PFSK-1 (cell line): ENCODE measurements around the gene FRMPD4.

Experiments used
- FOXP2 ChIP-seq: optimal IDR thresholded peaks from 2 replicates; pipeline ENCODE3; 2011; ENCODE audit warnings: borderline replicate concordance, control low read depth, inconsistent platforms; ENCODE audit not compliant: insufficient read depth; ENCODE audit errors: extremely low read length, extremely low read depth
- POLR2AphosphoS5 ChIP-seq: IDR thresholded peaks from 2 replicates; pipeline ENCODE4 v1.6.1; 2012; ENCODE audit warnings: low read depth, mild to moderate bottlenecking, control low read depth, low read length, moderate library complexity
- REST ChIP-seq, 2 experiments: IDR thresholded peaks; 2 replicates each; pipeline versions ENCODE4 v1.6.1 to v1.8.0; 2011 to 2012; ENCODE audit warnings: low read depth in 2 of 2, low read length in 2 of 2, control low read depth in 1 of 2, inconsistent platforms in 1 of 2, mild to moderate bottlenecking in 1 of 2, moderate library complexity in 1 of 2; ENCODE audit not compliant: insufficient read depth in 1 of 2
- SIN3A ChIP-seq: IDR thresholded peaks from 2 replicates; pipeline ENCODE4 v1.6.1; 2012; ENCODE audit warnings: mild to moderate bottlenecking, low read length, moderate library complexity, borderline replicate concordance; ENCODE audit not compliant: insufficient read depth
- TAF1 ChIP-seq: IDR thresholded peaks from 2 replicates; pipeline ENCODE4 v1.6.1; 2012; ENCODE audit warnings: low read length, control low read depth, borderline replicate concordance; ENCODE audit not compliant: insufficient read depth

FRMPD4 gene

GRCh38 chrX:12446342-12447075 is 308.2 kb downstream of the FRMPD4 start:
- TF ChIP-seq REST (IDR thresholded peaks at IDR 0.05; ENCODE audit: insufficient read depth in 1 of 2, low read depth in 2 of 2, low read length in 2 of 2) (no peak), POLR2AphosphoS5 (no peak), SIN3A (no peak), FOXP2 (no peak), TAF1 (no peak)

- TF ChIP-seq POLR2AphosphoS5 (no peak), FOXP2 (no peak), REST (IDR thresholded peaks at IDR 0.05; ENCODE audit: insufficient read depth in 1 of 2, low read depth in 2 of 2, low read length in 2 of 2) (no peak), SIN3A (no peak), TAF1 (no peak)
These were observed 309.3 kb downstream of the FRMPD4 start for GRCh38 chrX:12447448-12448064.

DNA sequence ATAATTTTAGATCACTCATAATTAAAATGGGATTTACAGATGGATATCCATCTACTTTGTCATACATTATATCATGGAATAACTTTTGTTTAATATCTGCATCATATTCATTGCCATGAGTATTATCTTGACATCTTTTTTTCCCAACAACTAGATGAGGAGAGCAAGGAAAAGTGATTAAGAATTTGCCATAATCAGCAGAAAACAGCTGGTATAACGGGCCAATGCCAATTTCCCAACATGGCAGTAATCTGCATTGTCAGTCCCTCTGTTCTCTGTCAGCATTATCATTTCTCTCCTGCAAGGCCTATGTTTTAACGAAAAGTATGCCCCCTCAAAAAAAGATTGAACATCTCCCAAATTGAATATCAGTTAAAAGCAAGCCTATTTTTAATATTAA is 314.0 kb downstream of the FRMPD4 start:
- no peak for TF ChIP-seq FOXP2
- TF ChIP-seq POLR2AphosphoS5, result no peak
- TF ChIP-seq SIN3A, result no peak
- no peak for TF ChIP-seq REST (IDR thresholded peaks at IDR 0.05; ENCODE audit: insufficient read depth in 1 of 2, low read depth in 2 of 2, low read length in 2 of 2)
- TF ChIP-seq TAF1, result no peak

DNA sequence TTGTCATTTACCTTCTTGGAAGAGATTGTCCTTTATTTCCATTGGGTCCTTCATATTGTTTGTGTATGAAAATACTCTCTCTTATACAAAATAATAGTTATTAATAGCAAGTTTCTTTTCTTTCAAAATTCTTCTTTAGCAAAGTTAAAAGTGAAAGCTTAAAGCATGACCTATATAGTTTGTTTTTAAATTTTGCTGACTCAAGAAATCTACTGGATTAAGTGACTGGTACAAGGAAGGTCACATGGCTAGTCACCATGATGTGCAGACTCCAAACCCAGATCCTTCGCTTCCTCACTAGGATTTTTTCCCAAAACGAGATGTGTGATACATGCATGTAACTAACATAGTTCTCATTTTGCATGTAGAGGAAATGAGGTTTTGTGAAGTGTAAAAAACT is 322.7 kb downstream of the FRMPD4 start:
- TF ChIP-seq SIN3A (no peak), REST (IDR thresholded peaks at IDR 0.05; ENCODE audit: insufficient read depth in 1 of 2, low read depth in 2 of 2, low read length in 2 of 2) (no peak), TAF1 (no peak), FOXP2 (no peak), POLR2AphosphoS5 (no peak)

- TF ChIP-seq POLR2AphosphoS5 (no peak), TAF1 (no peak), SIN3A (no peak), REST (IDR thresholded peaks at IDR 0.05; ENCODE audit: insufficient read depth in 1 of 2, low read depth in 2 of 2, low read length in 2 of 2) (no peak), FOXP2 (no peak)
These were observed 324.8 kb downstream of the FRMPD4 start for GRCh38 chrX:12463052-12463451.
